Neural progenitor cell (in vitro differentiated cells): Measurements from ENCODE around the gene PRICKLE2. TPM values are rescaled to one million over a fixed set of nuclear protein-coding genes. Genes with fewer than 3 reads are reported as not detected.

Experiments used
- DNase-seq: peaks from one replicate; pipeline ENCODE4 v3.0.0-alpha.2; 2016; ENCODE audit warnings: low spot score
- H2AFZ ChIP-seq: fragments of 200-600 bp; sonication (generic); replicated peaks from 2 replicates; pipeline ENCODE4 v1.6.1; 2016; ENCODE audit warnings: antibody characterized with exemption
- H3F3A ChIP-seq: fragments of 200-600 bp; sonication (generic); 2 replicates; pipeline ENCODE4 v1.6.1; 2016; ENCODE audit warnings: antibody characterized with exemption, low read depth
- H3K27ac ChIP-seq: fragments of 200-600 bp; sonication (generic); 2 replicates; pipeline ENCODE4 v1.5.1; 2016; ENCODE audit warnings: mild to moderate bottlenecking
- H3K27me3 ChIP-seq: fragments of 200-600 bp; sonication (generic); 2 replicates; pipeline ENCODE4 v1.6.1; 2016; ENCODE audit warnings: mild to moderate bottlenecking, moderate library complexity
- H3K36me3 ChIP-seq: fragments of 200-600 bp; sonication (generic); 2 replicates; pipeline ENCODE4 v1.5.1; 2016
- H3K4me1 ChIP-seq: fragments of 200-600 bp; sonication (generic); 2 replicates; pipeline ENCODE4 v1.6.1; 2016; ENCODE audit warnings: mixed run types
- H3K4me2 ChIP-seq: fragments of 200-600 bp; sonication (generic); 2 replicates; pipeline ENCODE4 v1.6.1; 2016
- H3K4me3 ChIP-seq: fragments of 200-600 bp; sonication (generic); 2 replicates; pipeline ENCODE4 v1.5.1; 2016
- H3K79me2 ChIP-seq: fragments of 200-600 bp; sonication (generic); 2 replicates; pipeline ENCODE4 v1.6.1; 2016; ENCODE audit warnings: low read depth
- H3K9ac ChIP-seq: fragments of 200-600 bp; sonication (generic); 2 replicates; pipeline ENCODE4 v1.6.1; 2016
- H3K9me3 ChIP-seq: fragments of 200-600 bp; sonication (generic); 2 replicates; pipeline ENCODE4 v1.5.1; 2016; ENCODE audit warnings: low read depth
- H4K20me1 ChIP-seq: fragments of 200-600 bp; sonication (generic); 2 replicates; pipeline ENCODE4 v1.6.1; 2016; ENCODE audit warnings: low read depth
- H3K27ac Mint-ChIP-seq: 3 replicates; pipeline ENCODE4 v1.8.0; 2021; ENCODE audit warnings: mixed read lengths
- H3K27me3 Mint-ChIP-seq: 2 replicates; pipeline ENCODE4 v1.8.0; 2022; ENCODE audit warnings: low read depth, mild to moderate bottlenecking, inconsistent platforms, moderate library complexity, mixed read lengths; ENCODE audit not compliant: insufficient read depth
- H3K36me3 Mint-ChIP-seq: 3 replicates; pipeline ENCODE4 v1.8.0; 2021; ENCODE audit warnings: mixed read lengths
- H3K4me1 Mint-ChIP-seq: 3 replicates; pipeline ENCODE4 v1.8.0; 2021; ENCODE audit warnings: mixed read lengths
- H3K4me3 Mint-ChIP-seq: 3 replicates; pipeline ENCODE4 v1.8.0; 2021; ENCODE audit warnings: mild to moderate bottlenecking, moderate library complexity, mixed read lengths
- H3K9me3 Mint-ChIP-seq: 3 replicates; pipeline ENCODE4 v1.8.0; 2020; ENCODE audit warnings: mixed read lengths
- CTCF ChIP-seq: fragments of 200-600 bp; sonication (generic); IDR thresholded peaks from 2 replicates; pipeline ENCODE4 v1.5.1; 2017; ENCODE audit warnings: antibody characterized with exemption, mild to moderate bottlenecking
- EZH2 ChIP-seq: fragments of 200-600 bp; sonication (generic); IDR thresholded peaks from 2 replicates; pipeline ENCODE4 v1.6.1; 2017; ENCODE audit warnings: antibody characterized with exemption, mild to moderate bottlenecking, moderate library complexity
- EZH2phosphoT487 ChIP-seq: fragments of 200-600 bp; sonication (generic); IDR thresholded peaks from 2 replicates; pipeline ENCODE4 v1.6.1; 2017; ENCODE audit warnings: antibody characterized with exemption
- total RNA-seq: library from RNA; depleted of rRNA; stranded (reverse); fragments of >200 nt; gene quantifications from 2 replicates; pipeline ENCODE4 v1.2.3, GENCODE V29; 2015; ENCODE audit warnings: low replicate concordance

PRICKLE2 gene
- total RNA-seq, 1 donor from 2014 or later: 11.5 TPM

GRCh38 chr3:64111872-64112271, 113.4 kb downstream of the PRICKLE2 start:
- H3K27me3 Mint-ChIP-seq: peaks cover 8% of the 10 kb centered on the region
- H3K4me1 Mint-ChIP-seq: peaks cover 39% of the 10 kb centered on the region
- H4K20me1 ChIP-seq: peaks cover 13% of the 10 kb centered on the region

GRCh38 chr3:64111083-64111482, 114.2 kb downstream of the PRICKLE2 start:
- Histone ChIP-seq H3K9me3 (no peaks in the 10 kb centered on the region), H3K27me3 (no peaks in the 10 kb centered on the region), H3K4me1 (peaks cover 31% of the 10 kb centered on the region), H2AFZ (no peak overlapping the region), H3K36me3 (no peaks in the 10 kb centered on the region), H3K4me2 (no peak overlapping the region), H3K4me3 (no peak overlapping the region), H3F3A (peaks cover 11% of the 10 kb centered on the region), H3K79me2 (no peaks in the 10 kb centered on the region), H4K20me1 (peaks cover 15% of the 10 kb centered on the region), H3K27ac (no peak overlapping the region), H3K9ac (no peak overlapping the region)
- no peak for TF ChIP-seq CTCF
- TF ChIP-seq EZH2: no peak
- no peak for TF ChIP-seq EZH2phosphoT487
- peaks cover 8% of the 10 kb centered on the region for H3K27me3 Mint-ChIP-seq
- DNase-seq: no peak
- no peak overlapping the region for H3K4me3 Mint-ChIP-seq
- H3K27ac Mint-ChIP-seq: no peak overlapping the region
- H3K4me1 Mint-ChIP-seq: peaks cover 47% of the 10 kb centered on the region
- H3K36me3 Mint-ChIP-seq: peaks cover 2% of the 10 kb centered on the region
- H3K9me3 Mint-ChIP-seq: peaks cover 22% of the 10 kb centered on the region

More at GRCh38 chr3:64111872-64112271, 113.4 kb downstream of the PRICKLE2 start:
- H3K36me3 Mint-ChIP-seq: peaks cover 2% of the 10 kb centered on the region
- no peak for DNase-seq
- Histone ChIP-seq H3K27ac (no peak overlapping the region), H2AFZ (no peak overlapping the region), H3K27me3 (no peaks in the 10 kb centered on the region), H3K9me3 (no peaks in the 10 kb centered on the region), H3K36me3 (no peaks in the 10 kb centered on the region), H3K4me2 (no peak overlapping the region), H3F3A (peaks cover 11% of the 10 kb centered on the region), H3K4me3 (no peak overlapping the region), H3K79me2 (no peaks in the 10 kb centered on the region), H3K9ac (no peak overlapping the region), H3K4me1 (peaks cover 28% of the 10 kb centered on the region)
- peaks cover 25% of the 10 kb centered on the region for H3K9me3 Mint-ChIP-seq
- H3K4me3 Mint-ChIP-seq: no peak overlapping the region
- TF ChIP-seq EZH2: no peak
- peak; percentile 11 for TF ChIP-seq CTCF
- no peak for TF ChIP-seq EZH2phosphoT487
- no peak overlapping the region for H3K27ac Mint-ChIP-seq

- Histone ChIP-seq H3K4me2 (no peak overlapping the region), H3K27ac (no peak overlapping the region), H3K9ac (no peak overlapping the region), H3K4me3 (no peak overlapping the region), H3K9me3 (no peaks in the 10 kb centered on the region), H3F3A (peaks cover 11% of the 10 kb centered on the region), H2AFZ (no peak overlapping the region), H4K20me1 (peaks cover 15% of the 10 kb centered on the region), H3K79me2 (no peaks in the 10 kb centered on the region), H3K27me3 (no peaks in the 10 kb centered on the region), H3K4me1 (peaks cover 31% of the 10 kb centered on the region), H3K36me3 (no peaks in the 10 kb centered on the region)
- Mint-ChIP-seq H3K9me3 (peaks cover 14% of the 10 kb centered on the region), H3K27me3 (peaks cover 8% of the 10 kb centered on the region), H3K4me3 (no peak overlapping the region), H3K4me1 (peaks cover 47% of the 10 kb centered on the region), H3K36me3 (peaks cover 2% of the 10 kb centered on the region), H3K27ac (peak overlapping the region; percentile 70)
- TF ChIP-seq CTCF (no peak), EZH2phosphoT487 (no peak), EZH2 (no peak)
- no peak for DNase-seq
Measured at GRCh38 chr3:64110071-64110470, 115.2 kb downstream of the PRICKLE2 start.
